GM12878 (cell line): ENCODE data around the gene KNSTRN. TPM values are rescaled to one million over a fixed set of nuclear protein-coding genes. Genes with fewer than 3 reads are reported as not detected.

Experiments used
- ATAC-seq: fragments of 200-7000 bp; cut with Tn5 transposase; 3 replicates; pipeline ENCODE4 v1.9.1; 2020; ENCODE audit warnings: mild to moderate bottlenecking, moderate library complexity
- BruUV-seq: library from RNA; stranded (reverse); fragments of 400-500 nt; replicated peaks from 2 replicates; lab custom pipeline; 2021; lab: Mats Ljungman, UMichigan
- CTCF ChIA-PET: fragments of 300-600 bp; sonication (Branson Sonifier 250); formaldehyde crosslinking; extraction: SDS; loops from one replicate; lab custom pipeline; 2021; ENCODE audit warnings: inconsistent platforms; lab: Yijun Ruan, JAX
- POLR2A ChIA-PET: fragments of 350-600 bp; formaldehyde crosslinking; extraction: SDS; loops from one replicate; lab custom pipeline; 2021; ENCODE audit warnings: inconsistent platforms; lab: Charles Lee
- RAD21 ChIA-PET: fragments of 300-600 bp; sonication (Branson Sonifier 250); formaldehyde crosslinking; loops from one replicate; lab custom pipeline; 2023; ENCODE audit warnings: antibody characterized with exemption; ENCODE audit not compliant: unreplicated experiment; lab: Charles Lee
- SMC1A ChIA-PET: fragments of 300-600 bp; sonication (Branson Sonifier 250); formaldehyde crosslinking; loops from one replicate; lab custom pipeline; 2023; ENCODE audit not compliant: unreplicated experiment, uncharacterized antibody; lab: Charles Lee
- DNase-seq: peaks from one replicate; pipeline ENCODE4 v3.0.0-alpha.2; 2011; ENCODE audit warnings: low read depth, low spot score
- FAIRE-seq: peaks from 3 replicates; lab custom pipeline; 2011; peaks lifted over from hg19 to GRCh38; lab: Jason Lieb, UNC
- H2AFZ ChIP-seq: 2 replicates; pipeline ENCODE4 v1.6.0; 2011; ENCODE audit warnings: low read depth, low read length, control low read depth; ENCODE audit not compliant: control insufficient read depth
- H3K27ac ChIP-seq: 2 replicates; pipeline ENCODE4 v1.5.1; 2011; ENCODE audit warnings: control low read depth; ENCODE audit not compliant: control insufficient read depth, insufficient read depth
- H3K27me3 ChIP-seq, 2 experiments: replicated peaks in 1 of 2; 2 replicates each; pipeline versions ENCODE4 v1.6.0 to v1.6.1; 2011; ENCODE audit warnings: low read length in 1 of 2; ENCODE audit not compliant: control insufficient read depth in 2 of 2, insufficient read depth in 2 of 2
- H3K36me3 ChIP-seq, 2 experiments: 2 replicates each; pipeline ENCODE4 v1.5.1; 2011; ENCODE audit warnings: low read length in 1 of 2; ENCODE audit not compliant: control insufficient read depth in 2 of 2, insufficient read depth in 2 of 2
- H3K4me1 ChIP-seq: 2 replicates; pipeline ENCODE4 v1.6.1; 2011; ENCODE audit warnings: mild to moderate bottlenecking, low read length, moderate library complexity, mixed read lengths; ENCODE audit not compliant: control insufficient read depth, insufficient read depth
- H3K4me2 ChIP-seq: 2 replicates; pipeline ENCODE4 v1.6.0; 2011; ENCODE audit warnings: control low read depth; ENCODE audit not compliant: control insufficient read depth, insufficient read depth
- H3K4me3 ChIP-seq: fragments of 200-600 bp; sonication (generic); 2 replicates; pipeline ENCODE4 v1.5.1; 2016
- H3K79me2 ChIP-seq: 2 replicates; pipeline ENCODE4 v1.6.0; 2011; ENCODE audit warnings: low read length; ENCODE audit not compliant: control insufficient read depth, insufficient read depth
- H3K9ac ChIP-seq: 2 replicates; pipeline ENCODE4 v1.8.0; 2011; ENCODE audit warnings: low read length, control low read depth, mixed read lengths; ENCODE audit not compliant: control insufficient read depth, insufficient read depth
- H3K9me3 ChIP-seq: replicated peaks from 3 replicates; pipeline ENCODE4 v1.5.1; 2011; ENCODE audit warnings: mild to moderate bottlenecking, low read length; ENCODE audit not compliant: control insufficient read depth, insufficient read depth
- H4K20me1 ChIP-seq: 2 replicates; pipeline ENCODE4 v1.6.0; 2011; ENCODE audit not compliant: control insufficient read depth, insufficient read depth
- CEBPB ChIP-seq, 2 experiments: fragments of 150-350 bp in 1 of 2; IDR thresholded peaks; 2 replicates each; pipeline ENCODE4 v1.6.1; 2012 to 2014; ENCODE audit warnings: low read depth in 2 of 2, low read length in 2 of 2, borderline replicate concordance in 1 of 2, inconsistent platforms in 1 of 2
- CTCF ChIP-seq, 3 experiments: IDR thresholded peaks in 2 of 3; conservative IDR thresholded peaks in 1 of 3; 2 replicates each; pipeline ENCODE4 v1.5.1; 2011; ENCODE audit warnings: low read depth in 3 of 3, low read length in 3 of 3, mild to moderate bottlenecking in 3 of 3, control low read depth in 2 of 3, moderate library complexity in 2 of 3, inconsistent platforms in 1 of 3, mixed read lengths in 1 of 3; ENCODE audit not compliant: control insufficient read depth in 2 of 3, insufficient read depth in 1 of 3; ENCODE audit errors: extremely low read depth in 1 of 3
- FOS ChIP-seq: IDR thresholded peaks from 3 replicates; pipeline ENCODE4 v1.6.1; 2011; ENCODE audit warnings: borderline replicate concordance; ENCODE audit not compliant: insufficient read length; ENCODE audit errors: extremely low read depth
- FOXM1 ChIP-seq: IDR thresholded peaks from 2 replicates; pipeline ENCODE4 v1.6.1; 2012; ENCODE audit warnings: low read depth, mild to moderate bottlenecking, inconsistent platforms, low read length, moderate library complexity
- GABPA ChIP-seq: IDR thresholded peaks from 2 replicates; pipeline ENCODE4 v1.6.1; 2014; ENCODE audit warnings: antibody characterized with exemption, low read depth, mild to moderate bottlenecking, inconsistent platforms
- KLF5 ChIP-seq: fragments of 450-650 bp; IDR thresholded peaks from 2 replicates; pipeline ENCODE4 v1.6.1; 2014; ENCODE audit warnings: mild to moderate bottlenecking; ENCODE audit not compliant: partially characterized antibody
- NFIC ChIP-seq: IDR thresholded peaks from 2 replicates; pipeline ENCODE4 v1.6.1; 2012; ENCODE audit warnings: low read depth, mild to moderate bottlenecking, inconsistent platforms, low read length, moderate library complexity
- POU2F2 ChIP-seq: IDR thresholded peaks from 3 replicates; pipeline ENCODE4 v1.6.1; 2011; ENCODE audit warnings: low read depth, mild to moderate bottlenecking, low read length, borderline replicate concordance
- SMARCA5 ChIP-seq: fragments of 450-650 bp; IDR thresholded peaks from 2 replicates; pipeline ENCODE4 v1.6.1; 2017; ENCODE audit warnings: mild to moderate bottlenecking
- SRF ChIP-seq, 2 experiments: IDR thresholded peaks; 2 replicates each; pipeline ENCODE4 v1.6.1; 2011; ENCODE audit warnings: low read depth in 2 of 2, low read length in 2 of 2, mild to moderate bottlenecking in 1 of 2, moderate library complexity in 1 of 2
- TCF12 ChIP-seq: IDR thresholded peaks from 2 replicates; pipeline ENCODE4 v1.6.1; 2011; ENCODE audit warnings: low read depth, mild to moderate bottlenecking, low read length
- WGBS: methylation state at CpG from one replicate; pipeline ENCODE4 v1.1.6; 2016; ENCODE audit warnings: low lambda C conversion rate; ENCODE audit not compliant: insufficient replicate concordance, insufficient coverage; ENCODE audit errors: missing lambda C conversion rate; 5-methylcytosine and 5-hydroxymethylcytosine counted together
- in situ Hi-C: fragments of 300-500 bp; cut with MboI; formaldehyde crosslinking; loops from 9 replicates; pipeline ENCODE4 v1.14.3; 2018; ENCODE audit warnings: mixed read lengths
- intact Hi-C: fragments of 100-400 bp; cut with micrococcal nuclease; formaldehyde crosslinking; loops from one replicate; pipeline ENCODE4 v1.14.2; 2022; ENCODE audit not compliant: unreplicated experiment
- polyA plus RNA-seq, 11 experiments: library from polyadenylated mRNA; depleted of rRNA in 4 of 11; unstranded in 6 of 11; stranded (reverse) in 5 of 11; fragments of >200 nt; fragmentation: Nextera tagmentation in 4 of 11; fragmentation: Illumina TruSeq in 1 of 11; extraction: Ambion mirVana in 4 of 11; extraction: Trizol in 1 of 11; gene quantifications; 1 replicate in 1 of 11; 2 replicates in 10 of 11; pipeline versions ENCODE4 v1.2.1 to v1.2.3, GENCODE V29; 2011 to 2016; ENCODE audit warnings: inconsistent platforms in 2 of 11, missing spikeins in 2 of 11, low read depth in 1 of 11
- total RNA-seq, 4 experiments: library from RNA; depleted of rRNA in 3 of 4; stranded (reverse); fragments of >200 nt in 3 of 4; fragmentation: Illumina TruSeq in 1 of 4; extraction: Trizol in 1 of 4; gene quantifications; 2 replicates each; pipeline versions ENCODE4 v1.2.1 to v1.2.3, GENCODE V29; 2013 to 2021

KNSTRN gene
- total and polyA plus RNA-seq, 10 of the 15 experiments (the other 5 are each of a cell fraction or from before 2014, with no cell fraction given): 30.3 to 72.1 (median 47.1) TPM

GRCh38 chr15:40414816-40415215 is 32.3 kb downstream of the KNSTRN start (continued):
- TF ChIP-seq CEBPB (IDR thresholded peaks at IDR 0.05; ENCODE audit: borderline replicate concordance in 1 of 2, low read depth in 2 of 2, low read length in 2 of 2) (no peak), TCF12 (no peak), FOS (no peak)

GRCh38 chr15:40415226-40415625 is 32.7 kb downstream of the KNSTRN start:
- BruUV-seq: no TSS peak

More at GRCh38 chr15:40415226-40415625, 32.7 kb downstream of the KNSTRN start:
- RAD21 ChIA-PET: no interaction called here
- H3K9me3 ChIP-seq: no peaks in the 10 kb centered on the region
- no peak for TF ChIP-seq SMARCA5
- TF ChIP-seq NFIC: no peak
- TF ChIP-seq KLF5: no peak
- no peak for TF ChIP-seq CTCF (IDR thresholded peaks at IDR 0.05 in 2 of 3, conservative IDR thresholded peaks at IDR 0.05 in 1 of 3; ENCODE audit: control insufficient read depth in 2 of 3, extremely low read depth in 1 of 3, insufficient read depth in 1 of 3, low read depth in 3 of 3, low read length in 3 of 3)
- TF ChIP-seq GABPA: no peak
- TF ChIP-seq POU2F2: no peak
- TF ChIP-seq FOXM1: no peak
- TF ChIP-seq SRF (IDR thresholded peaks at IDR 0.05; ENCODE audit: low read depth in 2 of 2, low read length in 2 of 2): no peak
- TF ChIP-seq, all 136 proteins: peak for 0
- in situ Hi-C loops (no loop called here), intact Hi-C loops (no loop called here)
- POLR2A ChIA-PET: interaction anchor here (0.6 kb wide), 1 partner anchor 23 kb away, joined by 3 read pairs; no protein-coding TSS in a partner anchor
- no peaks in the 10 kb centered on the region for H3K4me1 ChIP-seq
- H3K4me3 ChIP-seq: no peak overlapping the region
- H3K27ac ChIP-seq: no peak overlapping the region
- H2AFZ ChIP-seq: no peak overlapping the region
- SMC1A ChIA-PET: no interaction called here
- H3K9ac ChIP-seq: no peak overlapping the region
- no peak overlapping the region for H3K4me2 ChIP-seq
- H4K20me1 ChIP-seq: no peaks in the 10 kb centered on the region
- WGBS: 89% methylated on average over 10 of the region's 10 CpGs
- no peaks in the 10 kb centered on the region for H3K27me3 ChIP-seq
- FAIRE-seq: no peak
- no peaks in the 10 kb centered on the region for H3K79me2 ChIP-seq
- CTCF ChIA-PET: interaction anchor here (0.9 to 3.2 kb wide), 2 partner anchors 71 to 77 kb away, joined by 3 to 10 read pairs; no protein-coding TSS in a partner anchor
- peaks cover 28 to 35% of the 10 kb centered on the region in 2 experiments for H3K36me3 ChIP-seq
- no peak for DNase-seq
- no peak for ATAC-seq
